NCI-H187 (cell line): ENCODE results near the gene GALK2.
"Not testable (repeated sequence)": the region's sequence is repeated elsewhere in the genome, so short reads cannot be mapped to it uniquely, and the experiment has no call there.

Experiments used
- DNase-seq, 2 experiments: peaks; one replicate each; lab custom pipeline; 2025; lab: John Stamatoyannopoulos, UW

The GALK2 gene

DNA sequence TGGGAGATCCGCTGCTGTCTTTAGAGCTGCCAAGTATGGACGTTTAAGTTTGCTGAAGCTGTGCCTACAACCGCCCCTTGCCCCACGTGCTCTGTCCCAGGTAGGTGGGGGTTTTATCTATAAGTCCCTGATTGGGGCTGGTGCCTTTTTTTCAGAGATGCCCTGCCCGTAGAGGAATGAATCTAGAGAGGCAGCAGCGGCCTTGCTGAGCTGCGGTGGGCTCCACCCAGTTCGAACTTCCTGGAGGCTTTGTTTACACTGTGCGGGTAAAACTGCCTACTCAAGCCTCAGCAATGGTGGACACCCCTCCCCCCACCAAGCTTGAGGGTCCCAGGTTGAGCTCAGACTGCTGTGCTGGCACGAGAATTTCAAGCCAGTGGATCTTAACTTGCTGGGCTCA lies 169.6 kb downstream of the GALK2 start:
- no peak for DNase-seq

DNA sequence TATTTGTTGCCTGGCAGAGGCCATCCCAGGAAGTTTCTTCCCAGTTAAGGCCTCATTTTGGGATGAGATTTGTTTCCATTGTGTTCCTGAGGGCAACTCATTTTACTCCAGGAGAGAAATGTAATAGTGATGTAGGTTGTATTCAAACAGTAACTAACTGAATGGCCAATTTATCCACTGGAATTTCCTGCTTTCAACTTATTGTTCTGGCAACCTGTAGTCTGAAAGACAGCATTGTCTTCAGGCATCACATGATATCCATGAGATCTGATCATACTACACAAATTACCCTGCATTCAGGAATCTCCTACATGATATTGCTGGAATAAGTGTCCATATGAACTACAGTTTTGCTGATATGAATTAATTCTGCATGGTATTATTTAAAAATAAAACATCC lies 173.5 kb downstream of the GALK2 start:
- no peak for DNase-seq

GRCh38 chr15:49354439-49354838 lies 184.4 kb downstream of the GALK2 start:
- DNase-seq, result not testable (repeated sequence)

DNA sequence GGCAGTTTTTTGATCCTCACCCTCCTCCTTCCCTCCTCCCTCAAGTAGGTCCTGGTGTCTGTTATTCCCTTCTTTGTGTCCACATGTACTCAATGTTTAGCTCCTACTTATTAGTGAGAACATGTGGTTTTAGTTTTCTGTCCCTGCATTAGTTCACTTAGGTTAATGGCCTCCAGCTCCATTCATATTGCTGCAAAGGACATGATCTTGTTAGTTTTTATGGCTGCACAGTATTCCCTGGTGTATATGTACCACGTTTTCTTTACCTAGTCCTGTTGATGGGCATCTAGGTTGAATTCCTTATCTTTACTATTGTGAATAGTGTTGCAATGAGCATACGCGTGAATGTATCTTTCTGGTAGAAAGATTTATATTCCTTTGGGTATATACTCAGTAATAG lies 191.3 kb downstream of the GALK2 start:
- DNase-seq, result no peak

DNA sequence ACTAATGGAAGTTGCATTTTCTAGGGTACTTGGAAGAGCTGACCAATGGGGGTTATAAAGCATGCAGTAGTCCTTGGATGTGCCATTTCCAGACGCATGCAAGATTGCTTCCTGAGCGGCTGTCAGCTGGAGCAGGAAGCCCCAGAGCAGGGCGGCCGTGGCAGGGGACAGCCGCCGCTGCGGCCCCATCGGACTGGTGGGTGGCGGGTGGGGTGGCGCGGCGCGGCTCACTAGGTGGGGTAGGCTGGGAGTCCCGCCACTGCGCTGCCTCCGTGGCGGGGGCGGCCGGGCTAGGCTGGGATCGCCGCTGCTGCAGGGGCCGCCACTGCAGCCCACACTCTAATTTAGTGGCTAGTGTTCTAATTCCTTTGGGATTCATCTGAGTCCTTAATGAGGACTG lies 196.4 kb downstream of the GALK2 start:
- DNase-seq, result no peak

- DNase-seq, result no peak
Measured at GRCh38 chr15:49370782-49371181, 200.7 kb downstream of the GALK2 start.

GRCh38 chr15:49372366-49372765 lies 202.3 kb downstream of the GALK2 start:
- no peak for DNase-seq

DNA sequence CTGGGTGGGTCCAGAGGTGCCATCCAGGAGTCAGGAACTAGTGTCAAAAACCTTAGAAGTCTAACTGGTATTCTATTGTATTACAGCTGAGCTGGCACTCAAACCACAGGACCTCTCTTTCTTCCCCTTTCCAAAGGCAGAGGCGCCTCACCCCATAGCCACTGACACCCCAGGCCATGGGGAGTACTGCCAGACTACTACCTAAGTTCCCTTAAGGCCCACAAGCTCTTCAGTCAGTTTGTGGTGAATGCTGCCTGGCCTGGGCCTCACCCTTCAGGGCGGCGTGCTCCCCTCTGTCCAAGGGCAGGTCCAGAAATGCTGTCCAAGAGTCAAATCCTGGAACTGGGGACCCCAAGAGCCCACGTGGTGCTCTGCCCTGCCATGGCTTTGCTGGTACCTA lies 209.9 kb downstream of the GALK2 start:
- no peak for DNase-seq

- DNase-seq, result no peak
Measured at GRCh38 chr15:49380912-49381311, 210.9 kb downstream of the GALK2 start.
